ENCODE results near the gene MYOM3.

- TF ChIP-seq CTCF (IDR thresholded peaks at IDR 0.05) (no peak), ZFX (IDR thresholded peaks at IDR 0.05; ENCODE audit: borderline replicate concordance) (no peak)
Observed at GRCh38 chr1:24090736-24091135, 21.2 kb downstream of the MYOM3 start.
